GM23338 (cell line): Measurements from ENCODE around the gene YPEL2. TPM values are rescaled to one million over a fixed set of nuclear protein-coding genes. Genes with fewer than 3 reads are reported as not detected.

ENCODE experiments used
- ATAC-seq: fragments of 200-7000 bp; cut with Tn5 transposase; 3 replicates; pipeline ENCODE4 v1.9.1; 2020
- DNase-seq: peaks from one replicate; pipeline ENCODE4 v3.0.0-alpha.2; 2015; ENCODE audit warnings: low spot score
- H2AFZ ChIP-seq: fragments of 200-600 bp; sonication (generic); 2 replicates; pipeline ENCODE4 v1.8.0; 2016; ENCODE audit warnings: antibody characterized with exemption, mild to moderate bottlenecking, moderate library complexity
- H3F3A ChIP-seq: fragments of 200-600 bp; sonication (generic); replicated peaks from 2 replicates; pipeline ENCODE4 v1.8.0; 2017; ENCODE audit warnings: antibody characterized with exemption, mixed run types, low read depth
- H3K27ac ChIP-seq: fragments of 200-600 bp; sonication (generic); 2 replicates; pipeline ENCODE4 v1.6.1; 2016; ENCODE audit warnings: low read depth
- H3K27me3 ChIP-seq: fragments of 200-600 bp; sonication (generic); 2 replicates; pipeline ENCODE4 v1.8.0; 2016; ENCODE audit warnings: mild to moderate bottlenecking, mixed run types, moderate library complexity; ENCODE audit not compliant: insufficient read depth
- H3K36me3 ChIP-seq: fragments of 200-600 bp; sonication (generic); 2 replicates; pipeline ENCODE4 v1.8.0; 2016; ENCODE audit warnings: mild to moderate bottlenecking; ENCODE audit not compliant: insufficient read depth
- H3K4me1 ChIP-seq: fragments of 200-600 bp; sonication (generic); 2 replicates; pipeline ENCODE4 v1.8.0; 2016; ENCODE audit warnings: mild to moderate bottlenecking, moderate library complexity; ENCODE audit not compliant: insufficient read depth
- H3K4me2 ChIP-seq: fragments of 200-600 bp; sonication (generic); 2 replicates; pipeline ENCODE4 v1.7.1; 2017; ENCODE audit warnings: mixed run types
- H3K4me3 ChIP-seq: fragments of 200-600 bp; sonication (generic); 2 replicates; pipeline ENCODE4 v1.6.1; 2016; ENCODE audit warnings: mixed run types
- H3K79me2 ChIP-seq: fragments of 200-600 bp; sonication (generic); replicated peaks from 2 replicates; pipeline ENCODE4 v1.8.0; 2017; ENCODE audit warnings: mild to moderate bottlenecking; ENCODE audit not compliant: insufficient read depth
- H3K9me2 ChIP-seq: fragments of 200-600 bp; sonication (generic); 2 replicates; pipeline ENCODE4 v1.8.0; 2017; ENCODE audit not compliant: insufficient read depth
- H4K20me1 ChIP-seq: fragments of 200-600 bp; sonication (generic); replicated peaks from 2 replicates; pipeline ENCODE4 v1.8.0; 2017; ENCODE audit warnings: mild to moderate bottlenecking; ENCODE audit not compliant: insufficient read depth
- H3K27ac Mint-ChIP-seq: 2 replicates; pipeline ENCODE4 v1.8.0; 2020; ENCODE audit warnings: inconsistent platforms, mild to moderate bottlenecking, moderate library complexity, mixed read lengths
- H3K27me3 Mint-ChIP-seq: 3 replicates; pipeline ENCODE4 v1.8.0; 2022; ENCODE audit warnings: low read depth, mild to moderate bottlenecking, moderate library complexity, mixed read lengths, inconsistent platforms; ENCODE audit not compliant: insufficient read depth, poor library complexity
- H3K36me3 Mint-ChIP-seq: 3 replicates; pipeline ENCODE4 v1.8.0; 2021; ENCODE audit warnings: low read depth, mild to moderate bottlenecking, inconsistent platforms, moderate library complexity, mixed read lengths
- H3K4me1 Mint-ChIP-seq: 3 replicates; pipeline ENCODE4 v1.8.0; 2020; ENCODE audit warnings: mild to moderate bottlenecking, inconsistent platforms, mixed read lengths
- H3K4me3 Mint-ChIP-seq: 3 replicates; pipeline ENCODE4 v1.8.0; 2021; ENCODE audit warnings: moderate library complexity, mild to moderate bottlenecking, inconsistent platforms, mixed read lengths
- H3K9me3 Mint-ChIP-seq: 3 replicates; pipeline ENCODE4 v1.8.0; 2020; ENCODE audit warnings: moderate library complexity, mild to moderate bottlenecking, inconsistent platforms, mixed read lengths
- CREB1 ChIP-seq: fragments of 250-450 bp; sonication (Bioruptor Pico); IDR thresholded peaks from 2 replicates; pipeline ENCODE4 v1.5.0; 2020; ENCODE audit warnings: low read depth, mild to moderate bottlenecking, moderate library complexity
- EZH2phosphoT487 ChIP-seq: fragments of 200-600 bp; sonication (generic); IDR thresholded peaks from one replicate; pipeline ENCODE4 v1.8.1; 2018; ENCODE audit warnings: antibody characterized with exemption; ENCODE audit not compliant: unreplicated experiment
- JUNB ChIP-seq: IDR thresholded peaks from one replicate; pipeline ENCODE4 v1.6.1; 2016; ENCODE audit warnings: antibody characterized with exemption; ENCODE audit not compliant: unreplicated experiment
- NANOG ChIP-seq: IDR thresholded peaks from 2 replicates; pipeline ENCODE4 v1.6.1; 2016; ENCODE audit warnings: antibody characterized with exemption, borderline replicate concordance
- ZNF114 ChIP-seq: fragments of 250-450 bp; sonication (Bioruptor Pico); IDR thresholded peaks from 2 replicates; pipeline ENCODE4 v1.5.0; 2020; ENCODE audit warnings: mild to moderate bottlenecking, moderate library complexity
- polyA plus RNA-seq: library from polyadenylated mRNA; unstranded; fragments of >200 nt; fragmentation: Nextera tagmentation; extraction: Ambion mirVana; gene quantifications from 2 replicates; pipeline ENCODE4 v1.2.1, GENCODE V29; 2016
- total RNA-seq: library from RNA; depleted of rRNA; stranded (reverse); fragments of >200 nt; shearing (Covaris generic); gene quantifications from 2 replicates; pipeline ENCODE4 v1.2.3, GENCODE V29; 2014
- TF ChIP-seq, protein P1 (sequence below), 2 experiments: fragments of 200-600 bp in 1 of 2; sonication (generic) in 1 of 2; conservative IDR thresholded peaks; 2 replicates each; pipeline versions ENCODE4 v1.5.1 to v1.6.1; 2016 to 2017; ENCODE audit warnings: antibody characterized with exemption in 2 of 2, low read depth in 2 of 2, mild to moderate bottlenecking in 2 of 2, moderate library complexity in 1 of 2
- TF ChIP-seq, protein P2 (sequence below): fragments of 250-450 bp; sonication (Bioruptor Pico); IDR thresholded peaks from 2 replicates; pipeline ENCODE4 v1.5.0; 2020; ENCODE audit warnings: mild to moderate bottlenecking, moderate library complexity

The YPEL2 gene
- total and polyA plus RNA-seq, 2 experiments from 2014 or later: 4.1 to 5.2 TPM

DNA sequence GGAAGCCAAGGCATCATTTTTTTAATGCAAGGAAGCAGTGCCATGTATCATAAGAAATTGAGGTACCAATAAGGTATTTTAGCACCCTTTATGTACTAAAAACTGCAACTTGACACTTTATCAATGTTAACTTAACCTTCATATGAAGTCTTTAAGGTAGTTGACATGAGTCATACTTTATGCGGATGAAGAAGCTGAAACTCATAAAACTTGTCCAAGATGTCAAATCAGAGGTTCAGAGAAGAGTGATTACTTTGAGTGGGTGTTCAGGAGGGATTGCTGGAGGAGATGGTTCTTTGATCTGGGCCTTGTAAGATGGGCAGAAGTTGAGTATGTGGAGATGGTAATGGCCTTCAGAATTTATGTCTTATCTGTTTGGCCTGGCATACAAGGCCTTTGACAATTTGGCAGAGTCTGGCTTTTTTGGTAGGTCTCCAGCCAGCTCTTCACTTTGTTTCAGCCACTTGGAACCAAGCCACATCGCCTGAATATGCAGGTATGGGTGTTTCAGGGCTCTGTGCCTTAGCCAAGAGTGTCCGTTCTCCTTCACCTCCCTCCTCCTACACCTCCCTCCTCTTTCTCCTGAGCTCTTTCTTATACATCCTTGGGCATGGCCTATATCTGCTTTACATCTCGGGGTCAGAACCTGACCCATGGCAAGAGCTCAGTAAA is 23.7 kb downstream of the YPEL2 start (continued):
- TF ChIP-seq, protein P1, sequence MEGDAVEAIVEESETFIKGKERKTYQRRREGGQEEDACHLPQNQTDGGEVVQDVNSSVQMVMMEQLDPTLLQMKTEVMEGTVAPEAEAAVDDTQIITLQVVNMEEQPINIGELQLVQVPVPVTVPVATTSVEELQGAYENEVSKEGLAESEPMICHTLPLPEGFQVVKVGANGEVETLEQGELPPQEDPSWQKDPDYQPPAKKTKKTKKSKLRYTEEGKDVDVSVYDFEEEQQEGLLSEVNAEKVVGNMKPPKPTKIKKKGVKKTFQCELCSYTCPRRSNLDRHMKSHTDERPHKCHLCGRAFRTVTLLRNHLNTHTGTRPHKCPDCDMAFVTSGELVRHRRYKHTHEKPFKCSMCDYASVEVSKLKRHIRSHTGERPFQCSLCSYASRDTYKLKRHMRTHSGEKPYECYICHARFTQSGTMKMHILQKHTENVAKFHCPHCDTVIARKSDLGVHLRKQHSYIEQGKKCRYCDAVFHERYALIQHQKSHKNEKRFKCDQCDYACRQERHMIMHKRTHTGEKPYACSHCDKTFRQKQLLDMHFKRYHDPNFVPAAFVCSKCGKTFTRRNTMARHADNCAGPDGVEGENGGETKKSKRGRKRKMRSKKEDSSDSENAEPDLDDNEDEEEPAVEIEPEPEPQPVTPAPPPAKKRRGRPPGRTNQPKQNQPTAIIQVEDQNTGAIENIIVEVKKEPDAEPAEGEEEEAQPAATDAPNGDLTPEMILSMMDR (conservative IDR thresholded peaks at IDR 0.05; ENCODE audit: low read depth in 2 of 2): no peak
- no peak for TF ChIP-seq NANOG
- TF ChIP-seq, protein P2, sequence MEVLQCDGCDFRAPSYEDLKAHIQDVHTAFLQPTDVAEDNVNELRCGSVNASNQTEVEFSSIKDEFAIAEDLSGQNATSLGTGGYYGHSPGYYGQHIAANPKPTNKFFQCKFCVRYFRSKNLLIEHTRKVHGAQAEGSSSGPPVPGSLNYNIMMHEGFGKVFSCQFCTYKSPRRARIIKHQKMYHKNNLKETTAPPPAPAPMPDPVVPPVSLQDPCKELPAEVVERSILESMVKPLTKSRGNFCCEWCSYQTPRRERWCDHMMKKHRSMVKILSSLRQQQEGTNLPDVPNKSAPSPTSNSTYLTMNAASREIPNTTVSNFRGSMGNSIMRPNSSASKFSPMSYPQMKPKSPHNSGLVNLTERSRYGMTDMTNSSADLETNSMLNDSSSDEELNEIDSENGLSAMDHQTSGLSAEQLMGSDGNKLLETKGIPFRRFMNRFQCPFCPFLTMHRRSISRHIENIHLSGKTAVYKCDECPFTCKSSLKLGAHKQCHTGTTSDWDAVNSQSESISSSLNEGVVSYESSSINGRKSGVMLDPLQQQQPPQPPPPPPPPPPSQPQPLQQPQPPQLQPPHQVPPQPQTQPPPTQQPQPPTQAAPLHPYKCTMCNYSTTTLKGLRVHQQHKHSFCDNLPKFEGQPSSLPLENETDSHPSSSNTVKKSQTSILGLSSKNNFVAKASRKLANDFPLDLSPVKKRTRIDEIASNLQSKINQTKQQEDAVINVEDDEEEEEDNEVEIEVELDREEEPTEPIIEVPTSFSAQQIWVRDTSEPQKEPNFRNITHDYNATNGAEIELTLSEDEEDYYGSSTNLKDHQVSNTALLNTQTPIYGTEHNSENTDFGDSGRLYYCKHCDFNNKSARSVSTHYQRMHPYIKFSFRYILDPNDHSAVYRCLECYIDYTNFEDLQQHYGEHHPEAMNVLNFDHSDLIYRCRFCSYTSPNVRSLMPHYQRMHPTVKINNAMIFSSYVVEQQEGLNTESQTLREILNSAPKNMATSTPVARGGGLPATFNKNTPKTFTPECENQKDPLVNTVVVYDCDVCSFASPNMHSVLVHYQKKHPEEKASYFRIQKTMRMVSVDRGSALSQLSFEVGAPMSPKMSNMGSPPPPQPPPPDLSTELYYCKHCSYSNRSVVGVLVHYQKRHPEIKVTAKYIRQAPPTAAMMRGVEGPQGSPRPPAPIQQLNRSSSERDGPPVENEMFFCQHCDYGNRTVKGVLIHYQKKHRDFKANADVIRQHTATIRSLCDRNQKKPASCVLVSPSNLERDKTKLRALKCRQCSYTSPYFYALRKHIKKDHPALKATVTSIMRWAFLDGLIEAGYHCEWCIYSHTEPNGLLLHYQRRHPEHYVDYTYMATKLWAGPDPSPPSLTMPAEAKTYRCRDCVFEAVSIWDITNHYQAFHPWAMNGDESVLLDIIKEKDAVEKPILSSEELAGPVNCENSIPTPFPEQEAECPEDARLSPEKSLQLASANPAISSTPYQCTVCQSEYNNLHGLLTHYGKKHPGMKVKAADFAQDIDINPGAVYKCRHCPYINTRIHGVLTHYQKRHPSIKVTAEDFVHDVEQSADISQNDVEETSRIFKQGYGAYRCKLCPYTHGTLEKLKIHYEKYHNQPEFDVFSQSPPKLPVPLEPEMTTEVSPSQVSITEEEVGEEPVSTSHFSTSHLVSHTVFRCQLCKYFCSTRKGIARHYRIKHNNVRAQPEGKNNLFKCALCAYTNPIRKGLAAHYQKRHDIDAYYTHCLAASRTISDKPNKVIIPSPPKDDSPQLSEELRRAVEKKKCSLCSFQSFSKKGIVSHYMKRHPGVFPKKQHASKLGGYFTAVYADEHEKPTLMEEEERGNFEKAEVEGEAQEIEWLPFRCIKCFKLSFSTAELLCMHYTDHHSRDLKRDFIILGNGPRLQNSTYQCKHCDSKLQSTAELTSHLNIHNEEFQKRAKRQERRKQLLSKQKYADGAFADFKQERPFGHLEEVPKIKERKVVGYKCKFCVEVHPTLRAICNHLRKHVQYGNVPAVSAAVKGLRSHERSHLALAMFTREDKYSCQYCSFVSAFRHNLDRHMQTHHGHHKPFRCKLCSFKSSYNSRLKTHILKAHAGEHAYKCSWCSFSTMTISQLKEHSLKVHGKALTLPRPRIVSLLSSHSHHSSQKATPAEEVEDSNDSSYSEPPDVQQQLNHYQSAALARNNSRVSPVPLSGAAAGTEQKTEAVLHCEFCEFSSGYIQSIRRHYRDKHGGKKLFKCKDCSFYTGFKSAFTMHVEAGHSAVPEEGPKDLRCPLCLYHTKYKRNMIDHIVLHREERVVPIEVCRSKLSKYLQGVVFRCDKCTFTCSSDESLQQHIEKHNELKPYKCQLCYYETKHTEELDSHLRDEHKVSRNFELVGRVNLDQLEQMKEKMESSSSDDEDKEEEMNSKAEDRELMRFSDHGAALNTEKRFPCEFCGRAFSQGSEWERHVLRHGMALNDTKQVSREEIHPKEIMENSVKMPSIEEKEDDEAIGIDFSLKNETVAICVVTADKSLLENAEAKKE (CRISPR knock-in tag): no peak

DNA sequence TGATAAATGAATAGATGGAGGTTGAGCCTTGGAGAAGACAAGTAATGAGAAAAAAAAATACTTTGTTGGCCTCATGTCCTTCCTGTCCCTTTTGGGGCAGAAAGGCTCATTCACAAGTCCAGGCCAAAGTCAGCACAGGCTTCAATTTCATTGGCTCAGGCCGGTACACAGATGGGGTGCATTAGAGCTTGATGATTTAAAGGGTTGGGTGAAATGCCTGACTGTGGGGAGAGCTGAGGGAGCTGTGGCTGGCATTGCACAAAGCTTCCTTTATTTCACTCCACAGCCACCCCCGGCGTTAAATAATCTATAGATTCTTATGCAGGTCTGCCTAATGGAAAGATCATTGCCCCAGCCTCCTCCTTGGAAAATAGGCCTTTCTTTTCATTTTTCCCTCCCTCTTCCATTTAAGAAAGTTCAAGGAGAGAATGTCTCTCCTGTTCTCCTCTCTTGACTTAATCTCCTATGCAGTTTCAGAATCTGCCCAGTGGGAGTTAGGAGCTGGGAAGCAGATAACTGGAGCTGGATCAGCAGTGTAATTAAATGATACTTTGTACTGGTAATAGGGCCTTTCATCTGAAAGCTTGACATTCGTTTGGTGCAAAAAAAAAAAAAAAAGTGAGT is 24.4 kb downstream of the YPEL2 start:
- ATAC-seq: no peak
- Histone ChIP-seq H3K4me3 (no peak overlapping the region), H3K79me2 (no peaks in the 10 kb centered on the region), H3F3A (no peaks in the 10 kb centered on the region), H3K9me2 (peaks cover 15% of the 10 kb centered on the region; the same call in 1 of the 2 replicates), H4K20me1 (no peaks in the 10 kb centered on the region), H2AFZ (no peak overlapping the region), H3K4me2 (no peak overlapping the region), H3K27me3 (no peaks in the 10 kb centered on the region), H3K4me1 (peaks cover 10% of the 10 kb centered on the region), H3K27ac (no peak overlapping the region), H3K36me3 (no peaks in the 10 kb centered on the region)
- DNase-seq: no peak
- Mint-ChIP-seq H3K4me3 (no peak overlapping the region), H3K9me3 (no peaks in the 10 kb centered on the region), H3K36me3 (peaks cover 10% of the 10 kb centered on the region), H3K27ac (no peak overlapping the region), H3K4me1 (peaks cover 20% of the 10 kb centered on the region), H3K27me3 (no peaks in the 10 kb centered on the region)
- TF ChIP-seq ZNF114 (CRISPR knock-in tag): no peak
- TF ChIP-seq EZH2phosphoT487: no peak
- TF ChIP-seq CREB1 (CRISPR knock-in tag): no peak
- no peak for TF ChIP-seq JUNB
